GM23248 (cell line): ENCODE data around the gene KRTAP10-11.

Source experiments
- EZH2 ChIP-seq: fragments of 200-600 bp; sonication (generic); IDR thresholded peaks from 2 replicates; pipeline ENCODE4 v1.6.1; 2018; ENCODE audit warnings: antibody characterized with exemption, mild to moderate bottlenecking; ENCODE audit not compliant: insufficient read depth, poor library complexity, severe bottlenecking
- EZH2phosphoT487 ChIP-seq: fragments of 200-600 bp; sonication (generic); IDR thresholded peaks from 2 replicates; pipeline ENCODE4 v1.6.1; 2018; ENCODE audit warnings: antibody characterized with exemption, moderate library complexity, mild to moderate bottlenecking, low read depth; ENCODE audit not compliant: insufficient read depth

DNA sequence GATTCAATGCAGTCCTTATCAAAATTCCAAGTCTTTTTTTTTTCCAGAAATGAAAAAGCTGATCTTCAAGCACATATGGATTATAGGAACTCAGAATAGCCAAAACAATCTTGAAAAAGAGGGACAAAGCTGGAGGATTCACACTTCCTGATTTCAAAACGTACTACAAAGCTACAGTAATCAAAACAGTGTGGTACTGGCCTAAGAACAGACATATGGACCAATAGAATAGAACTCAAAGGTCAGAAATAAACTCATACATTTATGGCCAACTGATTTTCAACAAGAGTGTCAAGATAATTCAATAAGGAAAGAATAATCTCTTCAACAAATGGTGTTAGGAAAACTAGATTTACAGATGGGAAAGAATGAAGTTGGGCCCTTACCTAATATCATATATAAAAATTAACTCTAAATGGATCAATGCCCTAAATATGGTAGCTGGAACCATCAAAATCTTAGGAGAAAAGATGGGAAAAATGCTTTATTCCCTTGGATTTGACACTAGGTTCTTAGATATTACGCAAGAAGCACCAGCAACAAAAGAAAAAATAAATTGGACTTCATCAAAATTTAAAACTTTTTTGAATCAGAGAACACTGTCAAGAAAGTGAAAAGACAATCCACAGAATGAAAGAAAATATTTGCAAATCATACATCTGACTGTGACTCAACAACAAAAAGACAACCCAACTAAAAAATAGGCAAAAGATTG, 46.7 kb downstream of the KRTAP10-11 start:
- TF ChIP-seq EZH2 (no peak), EZH2phosphoT487 (no peak)
